ENCODE measurements around the gene NELFB. TPM values are rescaled to one million over a fixed set of nuclear protein-coding genes. Genes with fewer than 3 reads are reported as not detected.
"Not testable (repeated sequence)": the region's sequence is repeated elsewhere in the genome, so short reads cannot be mapped to it uniquely, and the experiment has no call there.

NELFB gene
- total RNA-seq, 2 experiments from 2014 or later = 47.0 to 47.1 TPM

- H3K4me1 Mint-ChIP-seq (ENCODE audit: low read depth); H3K27ac Mint-ChIP-seq; DNase-seq; intact Hi-C loops (cut with micrococcal nuclease); H3K27me3 Mint-ChIP-seq (ENCODE audit: low read depth); H3K9me3 Mint-ChIP-seq; H3K4me3 Mint-ChIP-seq: not testable (repeated sequence)
- CTCF ChIA-PET = interaction anchor here (0.9 to 1.3 kb wide), 2 partner anchors 9 to 10 kb away, joined by 3 read pairs; no protein-coding TSS in a partner anchor
- peaks cover 18% of the 10 kb centered on the region for H3K36me3 Mint-ChIP-seq (ENCODE audit: low read depth)
Observed at GRCh38 chr9:137262173-137262908, 7.2 kb downstream of the NELFB start.

GRCh38 chr9:137262909-137263285 lies 7.8 kb downstream of the NELFB start:
- no peak for DNase-seq
- Mint-ChIP-seq H3K4me3 (no peak overlapping the region), H3K36me3 (ENCODE audit: low read depth) (peaks cover 23% of the 10 kb centered on the region), H3K9me3 (no peaks in the 10 kb centered on the region), H3K27me3 (ENCODE audit: low read depth) (no peaks in the 10 kb centered on the region), H3K27ac (no peak overlapping the region), H3K4me1 (ENCODE audit: low read depth) (no peaks in the 10 kb centered on the region)
- intact Hi-C loops (cut with micrococcal nuclease) = no loop called here
- CTCF ChIA-PET = interaction anchor here (0.9 to 1.3 kb wide), 3 partner anchors 8 to 26 kb away, joined by 3 read pairs; no protein-coding TSS in a partner anchor

- no peaks in the 10 kb centered on the region for H3K4me1 Mint-ChIP-seq (ENCODE audit: low read depth)
- CTCF ChIA-PET = interaction anchor here (1.2 kb wide), 1 partner anchor 27 kb away, joined by 3 read pairs; no protein-coding TSS in a partner anchor
- H3K9me3 Mint-ChIP-seq = no peaks in the 10 kb centered on the region
- H3K27ac Mint-ChIP-seq = no peak overlapping the region
- no peaks in the 10 kb centered on the region for H3K27me3 Mint-ChIP-seq (ENCODE audit: low read depth)
- H3K36me3 Mint-ChIP-seq (ENCODE audit: low read depth) = peaks cover 24% of the 10 kb centered on the region
- no peak for DNase-seq
- intact Hi-C loops (cut with micrococcal nuclease) = no loop called here
- no peak overlapping the region for H3K4me3 Mint-ChIP-seq
Observed at GRCh38 chr9:137263506-137263905, 8.4 kb downstream of the NELFB start.

DNA sequence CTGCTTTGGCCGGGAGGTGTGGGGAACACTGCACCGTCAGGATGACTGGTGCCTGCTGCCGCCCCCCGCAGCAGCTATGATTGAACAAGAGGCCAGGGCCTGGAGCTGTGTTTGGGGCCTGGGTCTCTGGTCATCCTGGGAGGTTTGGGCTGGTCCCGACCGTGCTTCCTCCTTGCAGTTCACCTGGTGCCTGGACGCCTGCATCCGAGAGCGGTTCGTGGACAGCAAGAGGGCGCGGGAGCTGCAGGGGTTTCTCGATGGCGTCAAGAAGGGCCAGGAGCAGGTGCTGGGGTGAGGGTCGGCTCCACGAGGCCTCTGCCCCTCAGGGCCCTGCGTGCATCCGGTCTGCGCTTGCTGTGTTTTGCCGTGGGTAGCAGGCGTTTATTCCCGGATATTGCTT lies 8.9 kb downstream of the NELFB start:
- intact Hi-C loops (cut with micrococcal nuclease) = no loop called here
- H3K9me3 Mint-ChIP-seq = no peaks in the 10 kb centered on the region
- no peak overlapping the region for H3K27ac Mint-ChIP-seq
- H3K4me3 Mint-ChIP-seq = no peak overlapping the region
- peaks cover 25% of the 10 kb centered on the region for H3K36me3 Mint-ChIP-seq (ENCODE audit: low read depth)
- no peaks in the 10 kb centered on the region for H3K27me3 Mint-ChIP-seq (ENCODE audit: low read depth)
- DNase-seq = no peak
- H3K4me1 Mint-ChIP-seq (ENCODE audit: low read depth) = no peaks in the 10 kb centered on the region
- CTCF ChIA-PET = interaction anchor here (1.2 kb wide), 1 partner anchor 27 kb away, joined by 3 read pairs; no protein-coding TSS in a partner anchor

- Mint-ChIP-seq H3K4me3 (no peak overlapping the region), H3K9me3 (no peaks in the 10 kb centered on the region), H3K4me1 (ENCODE audit: low read depth) (no peaks in the 10 kb centered on the region), H3K27ac (no peak overlapping the region), H3K27me3 (ENCODE audit: low read depth) (no peaks in the 10 kb centered on the region), H3K36me3 (ENCODE audit: low read depth) (peaks cover 31% of the 10 kb centered on the region)
- intact Hi-C loops (cut with micrococcal nuclease) = no loop called here
- CTCF ChIA-PET = interaction anchor here (0.6 kb wide), 1 partner anchor 21 kb away, joined by 3 read pairs; no protein-coding TSS in a partner anchor
- DNase-seq = no peak
Observed at GRCh38 chr9:137265496-137266161, 10.5 kb downstream of the NELFB start.

DNA sequence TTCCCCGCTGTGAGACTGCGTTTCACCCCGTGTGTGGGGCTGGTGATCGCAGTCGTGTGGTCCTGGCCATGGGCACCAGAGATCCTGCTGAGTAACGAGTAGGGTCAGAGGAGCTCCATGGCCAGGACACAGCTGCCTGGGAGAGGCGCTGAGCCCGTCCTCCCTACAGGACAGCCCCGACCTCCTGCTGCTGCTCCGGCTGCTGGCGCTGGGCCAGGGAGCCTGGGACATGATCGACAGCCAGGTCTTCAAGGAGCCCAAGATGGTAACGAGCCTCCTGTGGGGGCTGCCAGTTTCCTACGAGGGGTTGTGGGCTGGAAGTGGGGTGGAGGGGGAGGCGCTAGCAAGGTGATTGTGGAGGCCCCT lies 11.0 kb downstream of the NELFB start:
- H3K9me3 Mint-ChIP-seq = no peaks in the 10 kb centered on the region
- no peak overlapping the region for H3K4me3 Mint-ChIP-seq
- no peak for DNase-seq
- intact Hi-C loops (cut with micrococcal nuclease) = no loop called here
- CTCF ChIA-PET = no interaction called here
- H3K27ac Mint-ChIP-seq = no peak overlapping the region
- H3K36me3 Mint-ChIP-seq (ENCODE audit: low read depth) = peaks cover 33% of the 10 kb centered on the region
- no peaks in the 10 kb centered on the region for H3K27me3 Mint-ChIP-seq (ENCODE audit: low read depth)
- peaks cover 3% of the 10 kb centered on the region for H3K4me1 Mint-ChIP-seq (ENCODE audit: low read depth)

DNA sequence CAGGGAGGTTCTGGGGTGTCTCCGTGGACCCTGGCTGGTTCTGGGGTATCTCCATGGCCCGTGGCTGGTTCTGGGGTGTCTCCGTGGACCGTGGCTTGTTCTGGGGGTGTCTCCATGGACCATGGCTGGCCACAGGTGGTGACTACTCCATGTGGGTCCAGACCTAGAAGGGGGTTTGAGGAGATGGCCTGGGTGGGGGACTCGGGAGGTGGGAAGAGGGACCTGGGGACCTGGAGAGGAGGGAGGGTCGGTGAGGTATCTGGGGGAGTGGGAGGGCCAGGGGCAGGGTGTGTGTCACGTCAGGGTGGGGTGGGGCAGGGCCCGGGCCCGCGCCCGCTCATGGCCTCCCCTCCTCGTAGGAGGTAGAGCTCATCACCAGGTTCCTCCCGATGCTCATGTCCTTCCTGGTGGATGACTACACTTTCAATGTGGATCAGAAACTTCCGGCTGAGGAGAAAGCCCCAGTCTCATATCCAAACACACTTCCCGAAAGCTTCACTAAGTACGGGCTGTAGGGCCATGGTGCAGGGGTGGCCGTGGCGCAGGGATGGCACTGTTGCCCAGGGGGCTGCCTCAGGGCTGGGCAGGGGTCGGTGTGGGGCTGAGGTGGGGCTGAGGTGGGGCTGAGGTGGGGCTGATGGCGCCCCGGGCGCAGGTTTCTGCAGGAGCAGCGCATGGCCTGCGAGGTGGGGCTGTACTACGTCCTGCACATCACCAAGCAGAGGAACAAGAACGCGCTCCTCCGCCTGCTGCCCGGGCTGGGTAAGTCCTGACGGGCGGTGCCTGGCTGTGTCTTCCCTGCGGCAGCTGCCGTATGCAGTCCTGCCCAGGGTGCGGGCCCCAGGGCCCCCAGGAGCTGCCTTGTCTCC lies 11.7 kb downstream of the NELFB start:
- no peak for DNase-seq
- Mint-ChIP-seq H3K27me3 (ENCODE audit: low read depth) (no peaks in the 10 kb centered on the region), H3K4me3 (no peak overlapping the region), H3K4me1 (ENCODE audit: low read depth) (peaks cover 8% of the 10 kb centered on the region), H3K9me3 (no peaks in the 10 kb centered on the region), H3K36me3 (ENCODE audit: low read depth) (peaks cover 34% of the 10 kb centered on the region), H3K27ac (no peak overlapping the region)
- intact Hi-C loops (cut with micrococcal nuclease) = no loop called here
- CTCF ChIA-PET = no interaction called here

GRCh38 chr9:137267933-137268355 lies 12.8 kb downstream of the NELFB start:
- intact Hi-C loops (cut with micrococcal nuclease) = no loop called here

GRCh38 chr9:137268538-137269201 lies 13.5 kb downstream of the NELFB start:
- no peak overlapping the region for H3K27ac Mint-ChIP-seq
- intact Hi-C loops (cut with micrococcal nuclease) = no loop called here
- no peak for DNase-seq
- H3K27me3 Mint-ChIP-seq (ENCODE audit: low read depth) = no peaks in the 10 kb centered on the region
- peaks cover 33% of the 10 kb centered on the region for H3K36me3 Mint-ChIP-seq (ENCODE audit: low read depth)
- CTCF ChIA-PET = no interaction called here
- peaks cover 8% of the 10 kb centered on the region for H3K4me1 Mint-ChIP-seq (ENCODE audit: low read depth)
- H3K4me3 Mint-ChIP-seq = no peak overlapping the region
- no peaks in the 10 kb centered on the region for H3K9me3 Mint-ChIP-seq

More at GRCh38 chr9:137267933-137268355, 12.8 kb downstream of the NELFB start:
- H3K27me3 Mint-ChIP-seq (ENCODE audit: low read depth) = no peaks in the 10 kb centered on the region
- H3K27ac Mint-ChIP-seq = no peak overlapping the region
- no peak overlapping the region for H3K4me3 Mint-ChIP-seq
- H3K36me3 Mint-ChIP-seq (ENCODE audit: low read depth) = peaks cover 33% of the 10 kb centered on the region
- peaks cover 8% of the 10 kb centered on the region for H3K4me1 Mint-ChIP-seq (ENCODE audit: low read depth)
- no peaks in the 10 kb centered on the region for H3K9me3 Mint-ChIP-seq
- CTCF ChIA-PET = no interaction called here
- DNase-seq = no peak

DNA sequence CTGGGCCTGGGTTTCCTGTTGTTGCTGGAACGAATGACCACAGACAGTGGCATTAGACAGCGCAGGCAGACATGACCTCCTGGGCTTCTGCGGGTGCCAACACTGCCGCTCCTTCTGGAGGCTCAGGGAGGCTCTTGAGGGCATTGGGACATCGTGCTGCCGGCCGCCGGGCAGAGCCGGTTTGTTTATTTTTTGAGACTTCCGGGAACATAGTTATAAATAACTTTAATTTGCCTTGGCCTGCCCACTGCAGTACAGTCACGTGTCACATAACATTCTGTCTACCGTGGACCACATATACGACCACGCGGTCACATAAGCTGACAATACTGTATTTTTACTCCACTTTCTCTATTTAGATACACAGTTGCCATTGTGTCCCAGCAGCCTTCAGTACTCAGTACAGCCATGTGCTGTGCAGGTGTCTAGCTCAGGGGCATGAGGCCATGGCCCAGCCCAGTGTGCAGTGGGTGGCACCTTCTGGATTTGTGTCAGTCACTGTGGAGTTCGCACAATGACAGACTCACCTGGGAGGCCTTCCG lies 14.2 kb downstream of the NELFB start:
- DNase-seq = no peak
- Mint-ChIP-seq H3K9me3 (no peaks in the 10 kb centered on the region), H3K27me3 (ENCODE audit: low read depth) (no peaks in the 10 kb centered on the region), H3K4me3 (no peak overlapping the region), H3K36me3 (ENCODE audit: low read depth) (peaks cover 30% of the 10 kb centered on the region), H3K27ac (no peak overlapping the region), H3K4me1 (ENCODE audit: low read depth) (peaks cover 8% of the 10 kb centered on the region)
- CTCF ChIA-PET = no interaction called here
- intact Hi-C loops (cut with micrococcal nuclease) = no loop called here

- H3K27me3 Mint-ChIP-seq (ENCODE audit: low read depth) = no peaks in the 10 kb centered on the region
- CTCF ChIA-PET = interaction anchor here (0.8 kb wide), 1 partner anchor 9 kb away, joined by 3 read pairs; no protein-coding TSS in a partner anchor
- DNase-seq = no peak
- intact Hi-C loops (cut with micrococcal nuclease) = no loop called here
- H3K27ac Mint-ChIP-seq = no peak overlapping the region
- H3K4me3 Mint-ChIP-seq = no peak overlapping the region
- H3K36me3 Mint-ChIP-seq (ENCODE audit: low read depth) = peaks cover 28% of the 10 kb centered on the region
- H3K4me1 Mint-ChIP-seq (ENCODE audit: low read depth) = peaks cover 11% of the 10 kb centered on the region
- H3K9me3 Mint-ChIP-seq = no peaks in the 10 kb centered on the region
Observed at GRCh38 chr9:137270929-137271695, 16.0 kb downstream of the NELFB start.

Measured in activated naive CD4-positive, alpha-beta T cell treated with anti-CD3 and anti-CD28 coated beads for 36 hours (primary cell).